ENCODE results near the gene GAS2.

GAS2 gene

GRCh38 chr11:22659783-22660182, 6.6 kb upstream of the GAS2 start:
- TF ChIP-seq CTCF (conservative IDR thresholded peaks at IDR 0.05), result no peak
- no peak overlapping the region for H3K27ac ChIP-seq

GRCh38 chr11:22666688-22667439, 453 bp downstream of the GAS2 start:
- TF ChIP-seq CTCF (conservative IDR thresholded peaks at IDR 0.05), result no peak
- H3K27ac ChIP-seq, result no peak overlapping the region

DNA sequence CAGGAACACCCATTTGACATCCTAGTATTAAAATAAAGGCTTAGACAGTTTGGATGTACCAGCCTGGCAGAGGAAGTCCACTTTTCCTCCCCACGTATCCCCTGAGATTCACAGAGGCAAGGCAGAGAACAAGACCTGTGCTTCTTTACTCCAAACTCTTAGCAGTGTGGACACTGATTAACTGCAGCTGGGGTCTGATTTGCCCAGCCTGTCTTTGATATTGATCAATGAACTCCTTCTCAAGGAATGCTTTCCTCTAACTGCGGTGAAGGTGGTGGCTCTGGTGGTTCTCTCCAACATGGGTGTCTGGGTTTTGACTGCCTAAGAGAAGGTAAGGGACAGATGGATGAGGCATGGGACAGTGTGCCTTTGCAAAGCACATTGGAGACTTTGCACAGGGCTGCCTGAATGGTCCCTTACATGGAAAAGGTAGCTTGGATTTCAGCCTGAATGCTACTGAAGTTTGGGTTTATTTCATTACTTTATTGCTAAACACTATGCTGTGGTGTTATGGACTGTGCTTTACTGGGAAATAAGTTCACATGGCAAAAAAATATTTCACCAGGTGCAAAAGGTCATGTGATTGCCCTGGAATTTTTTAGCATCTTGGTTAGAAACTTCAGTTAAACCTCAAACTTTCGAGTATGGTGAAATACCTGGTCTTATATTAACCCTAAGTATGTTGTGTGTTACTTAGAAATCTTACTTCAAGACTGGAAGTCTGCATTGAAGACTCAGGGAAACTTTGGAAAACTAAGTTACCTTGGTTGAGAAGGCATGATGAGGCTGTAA, 1.8 kb downstream of the GAS2 start:
- no peak overlapping the region for H3K27ac ChIP-seq
- TF ChIP-seq CTCF (conservative IDR thresholded peaks at IDR 0.05), result no peak

- no peak overlapping the region for H3K27ac ChIP-seq
- no peak for TF ChIP-seq CTCF (conservative IDR thresholded peaks at IDR 0.05)
Observed at GRCh38 chr11:22669368-22669767, 3.0 kb downstream of the GAS2 start.

GRCh38 chr11:22670830-22671229, 4.4 kb downstream of the GAS2 start:
- no peak overlapping the region for H3K27ac ChIP-seq
- TF ChIP-seq CTCF (conservative IDR thresholded peaks at IDR 0.05), result peak; percentile 67

DNA sequence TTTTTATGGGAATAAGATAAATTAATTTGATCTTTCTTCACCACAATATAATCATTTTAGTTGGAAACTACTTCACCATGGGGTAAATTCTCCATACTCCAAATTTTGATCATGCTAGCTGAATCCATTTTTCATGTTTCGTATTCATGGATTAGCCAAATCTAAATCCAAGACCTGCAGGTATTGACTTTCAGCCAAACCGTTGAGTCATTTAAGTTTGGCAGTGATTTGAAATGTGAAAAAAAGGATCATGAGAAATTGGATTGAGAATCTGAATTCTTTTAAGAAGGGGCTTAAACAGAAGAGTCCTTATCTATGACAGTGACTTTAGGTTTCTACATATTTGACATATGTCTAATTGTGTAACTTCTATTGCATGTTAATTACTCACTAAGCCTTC, 5.3 kb downstream of the GAS2 start:
- TF ChIP-seq CTCF (conservative IDR thresholded peaks at IDR 0.05), result no peak
- H3K27ac ChIP-seq, result no peak overlapping the region

Measured in VCaP (cell line).